Activated naive CD4-positive, alpha-beta T cell treated with anti-CD3 and anti-CD28 coated beads, Interleukin-2, amount 10 ng/mL, durations not matched to agents 5 hours and 36 hours (primary cell): ENCODE results near the gene PDE4DIP. TPM values are rescaled to one million over a fixed set of nuclear protein-coding genes. Genes with fewer than 3 reads are reported as not detected.

Source experiments
- total RNA-seq, 2 experiments: library from RNA; stranded (reverse); gene quantifications; one replicate each; pipeline ENCODE4 v1.2.3, GENCODE V29; 2021

Gene PDE4DIP
- total RNA-seq = 10 to 100 TPM; 29.1 to 29.2 TPM

DNA sequence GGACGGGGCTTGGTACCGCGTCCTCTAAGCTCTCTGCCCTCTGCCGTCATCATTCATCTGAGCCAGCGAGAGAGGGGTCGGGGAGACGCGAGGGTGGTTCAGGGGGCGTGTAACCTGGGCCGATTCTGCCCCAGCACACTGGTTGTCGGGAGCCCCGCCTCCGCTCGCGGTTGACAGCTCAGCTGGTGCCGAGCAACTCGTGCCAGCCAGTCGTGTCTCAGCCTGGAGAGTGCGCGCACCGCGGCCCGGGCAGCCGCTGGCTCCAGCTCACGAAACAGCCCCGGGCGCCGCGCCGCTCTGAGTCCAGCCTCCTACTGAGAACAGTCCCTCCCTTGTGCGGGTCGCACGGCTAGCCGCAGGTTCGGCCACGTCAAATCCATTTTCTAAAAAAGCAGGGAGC is at the start of gene PDE4DIP:
TSS of gene PDE4DIP (plus strand) at position 209 of the 400 bp plus-strand sequence. CDS start 347 bp downstream, outside the sequence.

Other genes starting within 250 kb of the PDE4DIP start
- 10 to 100 TPM; 21.4 to 22.6 TPM for gene NBPF14, start 248.4 kb upstream of the PDE4DIP start, total RNA-seq
- under 1 TPM; 0.38 to 0.48 TPM for gene NUDT4B, start 95.7 kb upstream of the PDE4DIP start, total RNA-seq